Embryonic facial prominence (tissue), 1 donor: Measurements from ENCODE around the gene CT45A3.
"Not testable (repeated sequence)": the region's sequence is repeated elsewhere in the genome, so short reads cannot be mapped to it uniquely, and the experiment has no call there.

Source experiments
- DNase-seq: peaks from one replicate; pipeline ENCODE4 v3.0.0-alpha.2; 2016; ENCODE audit errors: extremely low spot score

Gene CT45A3

GRCh38 chrX:135768091-135768490 lies at the start of gene CT45A3:
TSS of gene CT45A3 (minus strand) at chrX:135768191. CDS start at chrX:135764444, 3,747 bp downstream.
- DNase-seq, result not testable (repeated sequence)

DNA sequence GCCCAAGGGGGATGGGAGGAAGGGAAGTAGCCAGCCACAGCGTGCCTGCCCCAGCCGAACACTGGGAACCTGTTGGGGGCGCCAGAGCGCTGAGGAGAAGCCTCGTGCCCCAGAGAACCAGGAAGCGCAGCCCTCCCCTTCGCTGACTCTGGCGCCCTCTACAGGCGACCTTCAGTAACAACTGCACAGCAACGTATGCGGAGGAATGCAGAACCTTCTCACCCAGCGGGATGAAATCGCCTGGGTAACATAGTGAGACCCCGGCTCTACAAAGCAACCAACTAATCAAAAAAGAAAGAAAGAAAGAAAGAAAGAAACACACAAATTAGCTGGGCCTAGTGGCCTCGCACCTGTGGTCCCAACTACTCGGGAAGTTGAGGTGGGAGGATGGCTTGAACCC lies 34.7 kb upstream of the CT45A3 start, which contains the start of gene CT45A6:
Gene CT45A6, minus strand, starts transcription at position 101 of the 400 bp plus-strand sequence. CDS start 3,794 bp downstream, outside the sequence.
- DNase-seq, result not testable (repeated sequence)

GRCh38 chrX:135785403-135785802 lies 17.4 kb upstream of the CT45A3 start, which contains the start of gene CT45A5:
TSS of gene CT45A5 (minus strand) at chrX:135785503. CDS start at chrX:135781729, 3,774 bp downstream.
- DNase-seq, result not testable (repeated sequence)

DNA sequence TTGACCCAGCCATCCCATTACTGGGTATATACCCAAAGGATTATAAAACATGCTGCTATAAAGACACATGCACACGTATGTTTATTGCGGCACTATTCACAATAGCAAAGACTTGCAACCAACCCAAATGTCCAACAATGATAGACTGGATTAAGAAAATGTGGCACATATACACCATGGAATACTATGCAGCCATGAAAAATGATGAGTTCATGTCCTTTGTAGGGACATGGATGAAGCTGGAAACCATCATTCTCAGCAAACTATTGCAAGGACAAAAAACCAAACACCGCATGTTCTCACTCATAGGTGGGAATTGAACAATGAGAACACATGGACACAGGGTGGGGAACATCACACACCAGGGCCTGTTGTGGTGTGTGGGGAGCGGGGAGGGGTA lies 23.3 kb downstream of the CT45A3 start:
- DNase-seq, result not testable (repeated sequence)

DNA sequence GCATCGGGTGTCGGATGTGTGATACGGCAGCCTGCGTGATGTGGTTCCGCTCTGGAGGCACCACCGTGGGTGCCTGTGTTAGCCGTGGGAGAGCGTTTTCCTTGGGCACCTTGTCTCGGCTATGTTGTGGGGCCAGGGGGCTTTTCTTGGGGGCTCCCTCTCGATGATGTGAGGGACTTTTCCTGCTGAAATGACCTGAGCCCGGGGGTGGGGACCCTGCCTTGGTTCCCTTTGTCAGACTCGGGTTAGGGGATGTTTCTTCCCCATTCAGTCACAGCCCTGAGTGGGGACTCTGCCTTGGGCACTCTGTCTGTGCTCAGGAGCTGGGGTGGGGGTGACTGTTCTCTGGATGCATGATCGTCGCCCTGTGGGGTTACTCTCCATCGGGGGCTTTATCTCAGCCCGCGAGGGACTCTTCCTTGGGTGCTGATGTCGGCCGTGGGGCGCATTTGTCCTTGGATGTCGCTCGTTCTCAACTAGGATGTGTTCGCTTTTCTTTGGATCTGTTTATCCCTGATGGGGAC lies 26.7 kb downstream of the CT45A3 start:
- no peak for DNase-seq

DNA sequence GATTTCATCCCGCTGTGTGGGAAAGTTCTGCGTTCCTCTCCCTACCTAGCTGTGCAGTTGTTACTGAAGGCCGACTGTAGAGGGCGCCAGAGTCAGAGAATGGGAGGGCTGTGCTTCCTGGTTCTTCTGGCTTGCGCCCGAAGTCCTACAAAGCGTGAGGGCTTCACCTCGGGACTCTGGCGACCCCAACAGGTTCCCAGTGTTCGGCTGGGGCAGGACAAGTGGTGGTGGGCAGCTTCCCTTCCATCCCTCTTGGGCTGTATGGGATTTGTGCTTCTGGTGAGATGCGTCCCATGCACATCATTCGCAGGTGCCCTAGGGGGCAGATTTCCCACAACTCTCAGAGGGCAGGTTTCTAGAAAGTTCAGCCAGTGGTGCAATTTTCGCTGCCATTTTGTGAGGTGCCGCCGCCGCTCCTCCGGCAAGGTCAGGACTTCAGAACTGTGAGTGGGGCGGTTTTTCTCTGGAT lies 27.3 kb downstream of the CT45A3 start:
- no peak for DNase-seq

DNA sequence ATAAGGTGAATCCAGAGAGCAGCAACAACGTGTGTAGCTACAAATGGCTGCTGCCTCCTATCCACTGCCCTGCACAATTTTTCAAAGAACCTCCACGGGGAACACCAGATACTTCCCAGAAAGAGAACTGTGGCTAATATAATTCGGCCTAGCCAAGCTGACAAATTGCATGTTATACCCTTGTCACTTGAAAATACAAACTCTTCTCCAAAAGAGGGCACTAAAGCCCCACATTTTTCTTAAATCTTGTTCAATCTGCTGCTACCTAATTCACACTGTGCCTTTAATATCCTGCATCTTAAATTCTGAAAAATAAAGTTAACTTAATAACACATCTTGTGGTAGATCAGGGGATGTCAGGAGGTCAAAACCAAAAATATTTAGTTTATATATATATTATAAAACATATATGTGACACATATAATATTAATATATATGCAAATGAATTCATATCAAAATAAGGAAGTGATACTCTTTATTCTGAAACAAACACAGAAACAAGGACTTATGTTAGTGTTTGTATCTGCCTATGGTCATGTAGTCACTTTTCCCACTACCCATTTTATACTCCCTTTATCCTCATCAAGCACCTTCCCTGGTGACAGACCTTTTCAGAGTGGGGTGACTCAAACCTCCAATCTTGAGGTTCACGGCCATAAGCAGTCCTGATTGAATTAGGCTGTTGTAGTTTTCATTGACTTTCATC lies 30.5 kb downstream of the CT45A3 start:
- no peak for DNase-seq

GRCh38 chrX:135734666-135735065 lies 33.3 kb downstream of the CT45A3 start:
- DNase-seq, result not testable (repeated sequence)

DNA sequence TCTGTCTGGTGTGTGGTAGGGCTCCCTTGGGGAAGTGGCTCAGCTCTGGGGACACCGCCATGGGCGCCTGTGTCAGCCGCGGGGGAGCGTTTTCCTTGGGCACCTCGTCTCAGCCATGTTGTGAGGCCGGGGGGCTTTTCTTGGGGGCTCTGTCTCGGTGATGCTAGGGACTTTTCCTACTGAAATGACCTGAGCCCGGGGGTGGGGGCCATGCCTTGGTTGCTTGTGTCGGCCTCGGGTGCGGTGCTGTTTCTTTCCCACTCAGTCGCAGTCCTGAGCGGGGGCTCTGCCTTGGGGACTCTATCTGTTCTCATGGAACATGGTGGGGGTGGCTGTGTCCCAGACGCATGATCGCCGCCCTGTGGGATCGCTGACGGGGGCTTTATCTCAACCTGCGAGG lies 54.2 kb downstream of the CT45A3 start:
- DNase-seq, result no peak

DNA sequence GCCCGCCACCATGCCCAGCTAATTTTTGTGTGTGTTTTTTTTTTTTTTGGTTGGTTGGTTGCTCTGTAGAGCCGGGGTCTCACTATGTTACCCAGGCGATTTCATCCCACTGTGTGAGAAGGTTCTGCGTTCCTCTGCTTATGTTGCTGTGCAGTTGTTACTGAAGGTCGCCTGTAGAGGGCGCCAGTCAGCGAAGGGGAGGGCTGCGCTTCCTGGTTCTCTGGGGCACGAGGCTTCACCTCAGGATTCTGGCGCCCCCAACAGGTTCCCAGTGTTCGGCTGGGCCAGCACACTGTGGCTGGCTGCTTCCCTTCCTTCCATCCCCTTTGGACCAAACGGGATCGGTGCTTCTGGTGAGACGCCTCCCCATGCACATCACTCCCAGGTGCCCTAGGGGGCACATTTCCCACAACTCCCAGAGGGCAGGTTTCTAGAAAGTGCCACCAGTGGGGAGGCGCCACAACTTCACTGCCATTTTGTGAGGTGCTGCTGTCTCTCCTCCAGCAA lies 54.8 kb downstream of the CT45A3 start, which contains the start of gene CT45A1:
Gene CT45A1, plus strand, starts transcription at position 457 of the 507 bp plus-strand sequence. CDS start 5,302 bp downstream, outside the sequence.
- not testable (repeated sequence) for DNase-seq
